Subcutaneous adipose tissue (tissue), 4 donors: ENCODE data around the gene ADAM12. TPM values are rescaled to one million over a fixed set of nuclear protein-coding genes. Genes with fewer than 3 reads are reported as not detected.

Experiments used
- total RNA-seq, 4 donors: library from RNA; depleted of rRNA; stranded (reverse); fragments of >200 nt; gene quantifications; one replicate each; pipeline ENCODE4 v1.1.0, GENCODE V29; 2016
- TF ChIP-seq, protein P1 (sequence below): fragments of 450-650 bp; IDR thresholded peaks from one replicate; pipeline ENCODE4 v1.5.1; 2016; ENCODE audit warnings: low read depth, mild to moderate bottlenecking, control low read depth, antibody characterized with exemption, moderate library complexity

ADAM12 gene
- total RNA-seq, 4 donors from 2014 or later, result 11.5 to 20.4 (median 14.5) TPM

DNA sequence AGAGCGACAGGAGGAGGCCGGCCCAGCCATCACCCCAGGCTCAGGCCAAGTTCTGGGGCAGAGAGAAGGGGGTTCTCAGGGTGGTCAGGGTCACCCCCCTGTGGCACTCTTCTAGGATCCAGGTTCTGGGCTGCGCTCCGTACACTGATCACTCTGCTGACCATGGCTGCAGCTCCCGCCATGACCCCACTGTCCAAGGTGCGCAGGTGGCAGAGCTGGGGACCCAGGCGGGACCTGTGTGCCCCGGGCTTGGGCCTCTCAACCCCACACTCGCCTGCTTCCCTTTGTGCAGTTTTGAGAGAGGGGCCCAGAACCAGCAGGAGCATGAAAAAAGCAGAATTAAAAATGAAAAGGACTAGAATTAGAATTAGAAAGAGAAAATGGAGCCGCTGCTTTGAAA, 264.8 kb downstream of the ADAM12 start:
- TF ChIP-seq, protein P1, sequence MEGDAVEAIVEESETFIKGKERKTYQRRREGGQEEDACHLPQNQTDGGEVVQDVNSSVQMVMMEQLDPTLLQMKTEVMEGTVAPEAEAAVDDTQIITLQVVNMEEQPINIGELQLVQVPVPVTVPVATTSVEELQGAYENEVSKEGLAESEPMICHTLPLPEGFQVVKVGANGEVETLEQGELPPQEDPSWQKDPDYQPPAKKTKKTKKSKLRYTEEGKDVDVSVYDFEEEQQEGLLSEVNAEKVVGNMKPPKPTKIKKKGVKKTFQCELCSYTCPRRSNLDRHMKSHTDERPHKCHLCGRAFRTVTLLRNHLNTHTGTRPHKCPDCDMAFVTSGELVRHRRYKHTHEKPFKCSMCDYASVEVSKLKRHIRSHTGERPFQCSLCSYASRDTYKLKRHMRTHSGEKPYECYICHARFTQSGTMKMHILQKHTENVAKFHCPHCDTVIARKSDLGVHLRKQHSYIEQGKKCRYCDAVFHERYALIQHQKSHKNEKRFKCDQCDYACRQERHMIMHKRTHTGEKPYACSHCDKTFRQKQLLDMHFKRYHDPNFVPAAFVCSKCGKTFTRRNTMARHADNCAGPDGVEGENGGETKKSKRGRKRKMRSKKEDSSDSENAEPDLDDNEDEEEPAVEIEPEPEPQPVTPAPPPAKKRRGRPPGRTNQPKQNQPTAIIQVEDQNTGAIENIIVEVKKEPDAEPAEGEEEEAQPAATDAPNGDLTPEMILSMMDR, result no peak

DNA sequence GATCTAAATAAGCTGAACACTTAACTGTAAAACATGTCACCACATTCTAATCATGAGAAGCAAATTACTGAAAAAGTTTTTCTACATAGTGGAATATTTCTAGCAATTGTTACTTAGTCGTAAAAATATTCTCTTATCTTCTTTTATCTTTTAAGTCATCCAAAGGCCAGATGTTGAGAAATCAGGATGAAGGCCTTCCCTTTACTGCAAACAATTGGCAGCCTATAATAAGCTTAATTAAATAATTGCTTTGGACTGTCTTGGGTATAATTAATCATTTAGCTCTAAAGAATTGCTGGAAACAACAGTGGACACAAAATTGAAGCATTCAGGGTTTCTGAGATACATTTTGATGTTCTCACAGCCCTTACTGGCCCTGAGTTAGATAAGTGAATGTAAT, 265.4 kb downstream of the ADAM12 start:
- TF ChIP-seq, protein P1, result no peak

DNA sequence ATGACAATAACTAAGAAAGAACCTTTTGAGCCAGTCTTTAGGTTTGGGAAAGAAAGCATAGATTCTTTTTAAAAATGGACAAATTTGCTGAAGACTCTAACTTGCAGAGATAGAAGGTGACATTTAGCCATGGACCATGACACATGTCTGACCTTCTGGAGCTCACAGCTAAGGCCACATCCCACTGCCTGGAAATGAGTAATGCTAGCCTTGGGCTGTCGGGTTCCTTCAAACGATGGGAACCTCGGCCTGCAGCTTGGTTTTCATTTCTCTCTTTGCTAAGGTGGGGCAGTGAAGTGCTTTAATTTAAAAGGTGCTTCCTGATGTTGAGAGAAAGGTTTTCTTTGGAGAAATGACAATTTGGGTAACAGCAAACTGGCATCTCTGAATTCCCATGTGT, 268.7 kb downstream of the ADAM12 start:
- TF ChIP-seq, protein P1, result no peak

DNA sequence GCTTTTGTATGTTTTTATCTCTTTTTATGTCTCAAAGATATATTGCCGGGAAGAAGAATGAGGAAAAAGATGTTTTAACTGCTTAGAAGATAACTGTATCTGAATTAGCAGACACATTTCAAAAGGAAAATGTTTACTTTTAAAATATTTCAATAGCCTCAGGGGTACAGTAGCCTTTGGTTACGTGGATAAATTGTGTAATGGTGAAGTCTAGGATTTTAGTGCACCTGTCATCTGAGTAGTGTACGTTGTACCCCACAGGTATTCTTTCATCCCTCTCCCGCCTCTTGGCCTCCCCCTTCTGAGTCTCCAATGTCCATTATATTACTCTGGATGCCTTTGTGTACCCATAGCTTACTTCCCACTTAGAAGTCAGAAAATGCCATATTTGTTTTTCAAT, 269.8 kb downstream of the ADAM12 start:
- TF ChIP-seq, protein P1, result no peak

DNA sequence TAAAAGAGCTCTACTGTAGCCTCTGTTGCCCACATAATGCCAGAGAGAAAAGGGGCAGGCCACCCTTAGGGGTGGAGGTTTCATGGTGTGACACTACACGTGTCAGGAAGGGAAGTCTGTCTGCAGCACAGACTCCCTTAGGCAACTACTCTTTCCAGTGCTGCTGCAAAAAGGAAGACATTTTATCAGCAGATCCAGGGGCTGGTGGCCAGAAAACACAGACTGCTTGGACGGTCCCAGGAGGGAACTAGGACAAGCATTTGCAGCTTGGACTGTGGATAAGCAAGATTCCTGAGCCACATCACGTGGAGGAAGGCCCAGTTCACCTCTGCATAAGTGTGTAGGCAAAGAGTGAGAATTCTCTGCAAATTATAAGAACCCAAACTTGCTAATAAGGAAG, 271.1 kb downstream of the ADAM12 start:
- TF ChIP-seq, protein P1, result no peak

DNA sequence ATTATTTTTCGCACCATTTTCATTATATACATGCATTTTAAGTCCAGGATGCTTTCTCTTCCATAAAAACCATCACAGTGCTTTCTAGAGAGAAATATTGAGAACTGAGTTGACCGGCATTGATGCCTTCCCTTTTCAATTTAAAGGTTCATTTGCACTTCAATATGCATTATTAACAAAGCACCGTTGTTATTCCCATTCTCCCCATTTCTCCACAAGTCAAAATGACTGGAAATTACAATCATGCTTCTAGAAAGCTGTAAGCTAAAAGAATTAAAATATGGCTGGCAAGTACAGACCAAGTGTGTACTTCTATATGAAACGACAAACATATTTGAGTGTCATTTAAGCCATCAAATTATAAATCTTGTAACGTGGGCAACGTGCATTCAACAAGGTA, 272.4 kb downstream of the ADAM12 start:
- TF ChIP-seq, protein P1, result no peak

DNA sequence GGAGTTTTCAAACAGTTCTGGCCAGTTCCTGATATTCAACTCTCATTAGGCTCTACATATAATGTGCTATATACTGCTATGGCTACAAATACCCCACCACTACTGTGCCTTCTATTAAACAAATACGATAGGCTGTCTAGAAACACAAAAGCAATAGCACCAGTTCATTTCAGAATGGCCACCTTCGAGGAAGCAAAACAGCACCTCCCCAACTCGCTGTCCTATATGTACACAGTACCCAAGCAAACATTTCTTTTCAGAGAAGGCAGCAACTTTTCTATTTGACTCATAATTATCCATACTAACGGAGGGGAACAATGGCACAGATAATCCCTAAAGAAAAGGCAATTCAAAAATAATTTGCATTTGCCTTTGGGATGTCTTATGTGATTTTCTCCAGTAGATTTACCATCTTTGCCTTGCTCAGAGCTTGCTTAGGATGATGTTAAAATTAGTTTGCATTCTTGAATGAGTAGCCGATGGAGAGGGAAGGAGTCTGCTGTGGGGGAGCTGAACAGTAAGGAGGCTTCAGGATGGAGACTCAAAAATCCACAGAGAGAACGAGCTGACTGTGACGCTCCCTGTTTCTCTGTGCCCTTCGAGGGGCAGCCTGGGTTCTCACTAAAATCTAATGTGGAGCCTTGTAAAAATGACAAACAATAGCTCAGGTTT, 273.3 kb downstream of the ADAM12 start:
- TF ChIP-seq, protein P1, result no peak
